ENCODE measurements around the gene FGF10. TPM values are rescaled to one million over a fixed set of nuclear protein-coding genes. Genes with fewer than 3 reads are reported as not detected.

The FGF10 gene
- total and polyA plus RNA-seq, 2 of the 4 experiments (the other 2 are of a cell fraction): not detected

DNA sequence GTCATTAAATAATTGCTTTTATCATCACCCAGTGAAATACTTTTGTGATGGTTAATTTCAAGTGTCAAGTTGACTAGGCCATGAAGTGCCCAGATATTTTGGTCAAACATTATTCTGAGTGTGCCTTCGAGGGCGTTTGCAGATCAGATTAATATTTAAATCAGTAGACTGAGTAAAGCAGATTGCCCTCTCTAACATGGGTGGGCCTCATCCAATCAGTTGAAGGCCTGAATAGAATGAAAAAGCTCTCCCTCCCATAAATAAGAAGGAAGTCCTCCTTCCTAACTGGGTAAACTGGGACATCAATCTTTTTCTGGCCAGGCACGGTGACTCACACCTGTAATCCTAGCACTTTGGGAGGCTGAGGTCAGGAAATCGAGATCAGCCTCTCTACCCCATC lies 12.4 kb upstream of the FGF10 start:
- Histone ChIP-seq H2BK20ac (ENCODE audit: low read depth, low read length) (no peak overlapping the region), H4K91ac (ENCODE audit: insufficient read depth, low read depth, low read length) (no peak overlapping the region), H3K4me2 (ENCODE audit: low read depth, low read length) (no peak overlapping the region), H3K9ac (ENCODE audit: low read depth, low read length) (no peak overlapping the region), H3K9me1 (ENCODE audit: insufficient read depth, low read length) (no peaks in the 10 kb centered on the region; the same call in 1 of the 2 replicates), H2AK9ac (replicated peaks; ENCODE audit: low read depth, low read length, poor library complexity) (no peak overlapping the region), H2BK5ac (ENCODE audit: low read depth, low read length, poor library complexity, severe bottlenecking) (no peak overlapping the region), H2AK5ac (ENCODE audit: low read depth, low read length) (no peak overlapping the region), H2AFZ (replicated peaks; ENCODE audit: low read length, poor library complexity) (no peak overlapping the region), H3K9me3 (ENCODE audit: control insufficient read depth, insufficient read depth, low read length) (no peaks in the 10 kb centered on the region), H3K4me1 (ENCODE audit: control insufficient read depth, insufficient read depth, low read length) (no peaks in the 10 kb centered on the region), H3K18ac (ENCODE audit: low read depth, low read length) (no peak overlapping the region), H2BK15ac (ENCODE audit: low read depth, low read length) (no peak overlapping the region), H3K4ac (ENCODE audit: low read depth, low read length) (no peak overlapping the region), H3K14ac (replicated peaks; ENCODE audit: low read depth, low read length) (no peak overlapping the region), H3K4me3 (ENCODE audit: insufficient read depth, low read depth, low read length) (no peak overlapping the region), H3K79me1 (ENCODE audit: low read depth in 1 of 2, low read length in 2 of 2) (no peaks in the 10 kb centered on the region), H3K23ac (ENCODE audit: low read depth, low read length) (no peak overlapping the region), H2BK120ac (ENCODE audit: low read depth, low read length) (no peak overlapping the region), H4K20me1 (ENCODE audit: insufficient read depth, low read length) (no peaks in the 10 kb centered on the region), H4K5ac (ENCODE audit: low read depth, low read length) (no peak overlapping the region), H3K56ac (ENCODE audit: extremely low read depth, insufficient read depth, low read length) (no peak overlapping the region), H3K36me3 (ENCODE audit: control insufficient read depth, insufficient read depth, low read length) (no peaks in the 10 kb centered on the region), H3K27ac (ENCODE audit: insufficient read depth, low read length) (no peak overlapping the region), H4K8ac (ENCODE audit: low read depth in 2 of 2, low read length in 2 of 2) (no peak overlapping the region), H3K27me3 (ENCODE audit: control insufficient read depth, insufficient read depth, low read length) (no peaks in the 10 kb centered on the region)
- in situ Hi-C loops (cut with MboI; ENCODE audit: low sequenced_read_pairs): no loop called here
- BruUV-seq (replicated peaks): no TSS peak
- ATAC-seq (ENCODE audit: low read depth): no peak
- CTCF ChIA-PET: no interaction called here
- intact Hi-C loops (cut with micrococcal nuclease): no loop called here
- WGBS, 2 experiments (ENCODE audit: extremely low coverage in 2 of 2, insufficient read length in 1 of 2): no CpG with 5 or more reads among the region's 4 CpGs
- dilution Hi-C loops (cut with HindIII; ENCODE audit: low sequenced_read_pairs, unreplicated experiment): no loop called here
- POLR2A ChIA-PET (ENCODE audit: unreplicated experiment): no interaction called here
- no peak for DNase-seq
- TF ChIP-seq POLR2A (IDR thresholded peaks at IDR 0.05; ENCODE audit: low read depth, low read length) (no peak), CTCF (conservative IDR thresholded peaks at IDR 0.05; ENCODE audit: low read depth, low read length) (no peak), RCOR1 (IDR thresholded peaks at IDR 0.05; ENCODE audit: insufficient replicate concordance, low read length) (no peak), SMC3 (IDR thresholded peaks at IDR 0.05; ENCODE audit: low read depth, low read length) (no peak)
